H1 (cell line): ENCODE results near the gene HES3.

Experiments
- POLR2A ChIP-seq, 2 experiments: IDR thresholded peaks; 1 replicate in 1 of 2; 2 replicates in 1 of 2; pipeline ENCODE4 v1.6.1; 2011; ENCODE audit warnings: low read depth in 2 of 2, low read length in 2 of 2, mild to moderate bottlenecking in 2 of 2; ENCODE audit errors: control extremely low read depth in 1 of 2
- TAF7 ChIP-seq: optimal IDR thresholded peaks from 2 replicates; pipeline ENCODE3; 2011; ENCODE audit warnings: low read depth, mild to moderate bottlenecking, inconsistent platforms, low read length, moderate library complexity, borderline replicate concordance
- TF ChIP-seq, protein P1 (sequence below), 3 experiments: IDR thresholded peaks; 1 replicate in 2 of 3; 2 replicates in 1 of 3; pipeline versions ENCODE4 v1.5.1 to v1.6.1; 2011; ENCODE audit warnings: low read length in 3 of 3, mild to moderate bottlenecking in 3 of 3, inconsistent platforms in 2 of 3, low read depth in 1 of 3, moderate library complexity in 1 of 3; ENCODE audit not compliant: insufficient read depth in 1 of 3; ENCODE audit errors: control extremely low read depth in 1 of 3

DNA sequence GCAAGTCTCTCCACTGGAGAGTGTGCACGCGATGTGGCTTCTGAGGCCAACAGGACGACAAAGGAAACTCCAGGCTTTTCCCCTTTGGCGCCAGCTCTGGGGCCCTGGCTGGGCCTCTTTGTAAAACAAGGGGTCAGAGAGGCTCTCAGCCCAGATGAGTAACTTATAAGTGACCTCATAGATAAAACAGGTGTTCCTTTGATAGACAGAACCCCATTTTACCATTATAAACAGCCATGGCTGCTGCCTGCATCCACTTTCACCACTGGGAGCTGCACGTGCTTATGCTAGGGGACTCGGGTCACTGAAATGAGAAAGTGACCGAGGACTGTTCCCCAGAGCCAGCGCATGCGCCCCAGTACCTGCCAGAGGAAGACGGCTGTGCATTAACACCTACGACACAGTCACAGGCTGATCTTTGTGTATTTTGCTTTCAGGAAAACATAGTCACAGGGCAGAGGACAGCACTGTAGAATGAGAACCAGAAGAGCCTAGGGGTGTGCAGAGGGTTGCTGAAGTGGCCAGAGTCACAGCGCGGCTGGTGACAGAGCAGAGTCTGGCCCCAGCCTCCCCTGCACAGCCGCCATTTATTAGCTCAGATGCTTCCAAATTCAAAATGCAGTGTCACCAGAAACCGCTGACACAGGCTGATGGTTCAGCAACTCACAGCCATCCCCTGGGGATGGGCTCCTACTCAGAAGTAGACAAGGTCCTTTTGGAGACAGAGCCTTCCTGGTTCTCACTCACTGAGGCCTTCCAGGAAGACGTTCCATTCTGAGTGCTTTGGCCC lies 25.4 kb upstream of the HES3 start:
- TF ChIP-seq POLR2A (IDR thresholded peaks at IDR 0.05; ENCODE audit: control extremely low read depth in 1 of 2, low read depth in 2 of 2, low read length in 2 of 2) (no peak), TAF7 (no peak)
- TF ChIP-seq, protein P1, sequence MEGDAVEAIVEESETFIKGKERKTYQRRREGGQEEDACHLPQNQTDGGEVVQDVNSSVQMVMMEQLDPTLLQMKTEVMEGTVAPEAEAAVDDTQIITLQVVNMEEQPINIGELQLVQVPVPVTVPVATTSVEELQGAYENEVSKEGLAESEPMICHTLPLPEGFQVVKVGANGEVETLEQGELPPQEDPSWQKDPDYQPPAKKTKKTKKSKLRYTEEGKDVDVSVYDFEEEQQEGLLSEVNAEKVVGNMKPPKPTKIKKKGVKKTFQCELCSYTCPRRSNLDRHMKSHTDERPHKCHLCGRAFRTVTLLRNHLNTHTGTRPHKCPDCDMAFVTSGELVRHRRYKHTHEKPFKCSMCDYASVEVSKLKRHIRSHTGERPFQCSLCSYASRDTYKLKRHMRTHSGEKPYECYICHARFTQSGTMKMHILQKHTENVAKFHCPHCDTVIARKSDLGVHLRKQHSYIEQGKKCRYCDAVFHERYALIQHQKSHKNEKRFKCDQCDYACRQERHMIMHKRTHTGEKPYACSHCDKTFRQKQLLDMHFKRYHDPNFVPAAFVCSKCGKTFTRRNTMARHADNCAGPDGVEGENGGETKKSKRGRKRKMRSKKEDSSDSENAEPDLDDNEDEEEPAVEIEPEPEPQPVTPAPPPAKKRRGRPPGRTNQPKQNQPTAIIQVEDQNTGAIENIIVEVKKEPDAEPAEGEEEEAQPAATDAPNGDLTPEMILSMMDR (IDR thresholded peaks at IDR 0.05; ENCODE audit: control extremely low read depth in 1 of 3, insufficient read depth in 1 of 3, low read depth in 1 of 3, low read length in 3 of 3), result no peak
